AG08395 (cell line): Measurements from ENCODE around the gene PSME3IP1.
"Not testable (repeated sequence)": the region's sequence is repeated elsewhere in the genome, so short reads cannot be mapped to it uniquely, and the experiment has no call there.

Experiments used
- DNase-seq: peaks from one replicate; pipeline ENCODE4 v3.0.0; 2012; ENCODE audit warnings: mixed read lengths, low spot score

Gene PSME3IP1

DNA sequence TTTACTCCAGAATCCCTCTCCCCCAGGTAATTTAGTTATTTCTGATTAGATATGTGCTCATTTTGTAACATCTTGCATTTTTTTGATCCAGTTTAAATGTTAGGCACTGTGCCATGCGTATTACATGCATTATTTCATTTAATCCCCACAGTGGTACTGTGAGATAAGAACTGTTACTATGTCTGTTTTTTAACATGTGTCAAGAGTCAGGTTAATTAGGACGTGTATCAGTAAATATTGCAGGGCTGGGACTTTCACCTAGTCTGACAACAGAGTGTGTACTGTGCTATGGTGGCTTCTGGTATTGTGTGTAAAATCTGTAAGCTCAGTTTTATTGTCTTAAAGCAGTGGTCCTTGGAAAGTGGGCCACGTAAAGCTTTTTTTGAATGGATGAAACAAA, 10.9 kb upstream of the PSME3IP1 start:
- DNase-seq = no peak

DNA sequence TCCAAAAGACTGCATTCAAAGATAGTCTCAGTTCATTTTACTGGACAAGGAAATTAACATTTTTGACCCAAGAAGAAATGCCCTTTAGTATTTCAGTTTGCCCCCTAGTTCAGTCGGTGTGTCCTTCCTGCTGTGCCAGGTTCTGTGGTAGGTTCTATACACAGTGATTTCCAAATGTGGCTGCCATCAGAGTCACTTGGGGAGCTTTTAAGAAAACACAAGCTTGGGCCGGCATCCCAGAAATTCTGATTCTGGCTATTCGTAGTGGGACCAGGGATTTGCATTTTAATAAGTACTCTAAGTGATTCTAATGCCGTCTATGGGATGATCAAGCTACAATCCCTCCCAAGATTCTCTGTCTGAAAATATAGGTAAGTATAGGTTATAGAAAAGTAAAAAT, 10.4 kb upstream of the PSME3IP1 start:
- no peak for DNase-seq

DNA sequence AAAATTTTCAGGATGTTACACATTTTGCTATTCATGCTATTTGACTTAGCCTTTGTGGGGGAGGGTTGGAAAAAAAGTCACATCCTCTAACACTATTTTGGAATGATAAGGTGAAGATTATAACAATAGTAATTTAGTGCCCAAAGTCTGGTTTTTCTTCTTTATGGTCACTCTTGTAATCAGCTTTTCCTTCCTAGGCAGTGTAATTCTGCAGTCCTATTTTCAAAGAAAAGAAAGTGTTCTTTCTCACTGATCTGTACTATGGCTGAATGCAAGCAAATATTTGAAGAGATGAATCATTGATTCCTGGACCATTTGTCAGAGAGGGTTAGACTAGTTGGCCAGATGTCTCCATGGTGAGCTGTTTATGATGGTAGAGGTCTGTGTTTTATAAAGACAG, 8.7 kb upstream of the PSME3IP1 start:
- peak; percentile 89 for DNase-seq

DNA sequence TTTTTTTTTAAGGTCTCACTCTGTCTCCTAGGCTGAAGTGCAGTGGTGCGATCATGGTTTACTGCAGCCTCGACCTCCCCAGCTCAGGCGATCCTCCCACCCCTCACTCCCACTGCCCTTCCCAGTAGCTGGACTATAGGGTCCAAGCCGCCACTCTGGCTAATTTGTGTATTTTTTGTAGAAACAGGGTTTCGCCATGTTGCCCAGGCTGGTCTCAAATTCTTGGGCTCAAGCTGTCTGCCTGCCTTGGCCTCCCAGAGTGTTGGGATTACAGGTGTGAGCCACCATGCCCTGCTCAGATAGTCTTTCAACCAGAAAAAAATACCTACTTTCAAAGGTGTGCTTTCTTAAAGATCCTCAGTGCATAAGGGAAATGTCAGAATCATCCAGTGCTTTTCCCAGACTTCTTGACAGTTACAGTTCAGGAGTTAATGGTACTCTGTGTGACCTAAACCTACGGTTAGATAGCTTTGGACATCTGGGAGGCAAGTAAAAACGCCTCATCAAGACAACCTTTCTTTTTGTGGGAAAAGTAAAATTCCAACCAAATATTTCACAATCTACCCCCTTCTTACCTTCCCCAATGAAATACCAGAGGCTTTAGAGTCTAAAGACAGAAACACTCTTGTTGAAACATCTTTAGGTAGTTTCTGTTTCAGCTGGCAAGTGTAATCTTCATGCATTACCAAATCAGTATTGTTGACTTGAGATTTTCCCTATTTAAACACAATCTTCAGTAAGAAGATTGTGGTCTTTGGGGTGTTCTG, 7.1 kb upstream of the PSME3IP1 start:
- DNase-seq = peak; percentile 7

DNA sequence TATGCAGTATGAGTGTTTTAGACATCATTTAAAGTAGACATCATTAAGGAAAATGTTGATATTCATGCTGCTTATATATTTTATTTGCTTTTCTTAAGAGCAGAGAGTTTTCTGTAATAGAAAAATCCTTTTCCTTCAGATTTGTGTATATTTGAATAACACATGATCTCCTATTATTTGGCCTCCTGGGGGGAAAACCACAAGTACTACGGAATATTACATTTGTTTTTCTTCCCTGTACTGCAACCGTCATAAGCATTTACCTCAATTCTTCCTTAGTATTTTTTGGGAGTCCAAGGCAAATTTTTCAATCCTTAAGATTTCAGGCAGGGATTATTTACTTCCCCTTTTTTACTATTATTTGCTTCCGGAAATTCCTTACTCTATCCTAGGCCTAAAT, 6.3 kb upstream of the PSME3IP1 start:
- no peak for DNase-seq

DNA sequence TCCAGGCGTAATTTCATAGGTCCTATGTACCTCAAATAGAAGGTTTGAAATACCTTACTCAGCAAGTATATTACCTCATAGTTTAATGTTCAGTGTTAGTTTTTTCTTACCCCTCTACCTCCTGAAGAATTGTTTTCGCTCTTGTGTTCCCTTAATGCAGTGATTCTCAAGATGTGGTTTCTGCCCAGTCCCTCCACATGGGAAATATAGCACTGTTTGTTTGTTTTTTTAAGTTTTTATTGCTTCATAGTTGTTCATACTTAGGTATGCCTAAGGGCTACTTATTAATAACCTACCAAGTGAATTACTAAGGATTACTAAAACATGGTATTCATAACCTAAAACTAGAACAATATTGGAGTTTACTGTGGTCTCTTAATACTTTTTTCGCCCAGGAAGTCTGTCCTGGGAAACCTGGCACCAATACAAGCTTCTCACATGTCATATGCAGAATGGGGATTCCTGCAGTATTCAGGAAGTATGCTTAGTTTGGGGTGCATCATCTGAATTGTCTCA, 5.3 kb upstream of the PSME3IP1 start:
- DNase-seq = no peak

DNA sequence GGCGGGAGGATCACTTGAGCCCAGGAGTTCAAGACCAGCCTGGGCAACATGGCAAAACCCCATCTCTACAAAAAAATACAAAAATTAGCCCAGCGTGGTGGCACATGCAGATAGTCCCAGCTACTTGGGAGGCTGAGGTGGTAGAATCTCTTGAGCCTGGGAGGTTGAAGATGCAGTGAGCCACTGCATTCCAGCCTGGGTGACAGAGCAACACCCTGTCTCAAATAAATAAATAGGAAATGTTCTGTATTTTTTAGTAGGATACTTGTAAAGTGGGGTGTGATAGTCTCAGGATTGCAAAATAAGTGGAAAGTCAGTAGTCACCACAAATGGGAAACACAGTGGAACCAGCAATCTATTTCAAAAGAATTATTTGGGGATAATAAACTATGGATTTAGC, 4.3 kb upstream of the PSME3IP1 start:
- no peak for DNase-seq

DNA sequence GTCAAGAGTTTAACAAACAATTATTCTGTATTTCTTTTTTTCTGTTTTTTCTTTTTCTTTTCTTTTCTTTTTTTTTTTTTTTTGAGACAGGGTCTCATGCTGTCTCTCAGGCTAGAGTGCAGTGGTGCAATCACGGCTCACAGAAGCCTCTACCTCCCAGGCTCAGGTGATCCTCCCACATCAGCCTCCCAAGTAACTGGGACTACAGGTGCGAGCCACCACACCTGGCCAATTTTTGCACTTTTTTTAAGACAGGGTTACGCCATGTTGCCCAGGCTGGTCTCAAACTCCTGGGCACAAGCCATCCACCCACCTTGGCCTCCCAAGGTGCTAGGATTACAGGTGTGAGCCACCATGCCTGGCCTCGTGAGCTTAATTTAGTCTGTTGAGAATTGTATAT, 3.7 kb upstream of the PSME3IP1 start:
- DNase-seq = not testable (repeated sequence)

DNA sequence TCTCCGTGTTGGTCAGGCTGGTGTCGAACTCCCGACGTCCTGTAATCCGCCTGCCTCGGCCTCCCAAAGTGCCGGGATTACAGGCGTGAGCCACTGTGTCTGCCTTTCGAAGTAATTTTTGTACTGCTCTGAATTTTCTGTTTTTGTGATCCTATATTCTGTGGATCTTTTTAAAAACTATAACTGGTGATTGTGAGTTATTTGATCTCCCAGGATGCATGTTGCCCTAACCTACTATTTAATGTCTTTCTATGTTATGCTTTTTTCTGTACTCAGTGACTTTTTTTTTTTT, 2.8 kb upstream of the PSME3IP1 start:
- no peak for DNase-seq

DNA sequence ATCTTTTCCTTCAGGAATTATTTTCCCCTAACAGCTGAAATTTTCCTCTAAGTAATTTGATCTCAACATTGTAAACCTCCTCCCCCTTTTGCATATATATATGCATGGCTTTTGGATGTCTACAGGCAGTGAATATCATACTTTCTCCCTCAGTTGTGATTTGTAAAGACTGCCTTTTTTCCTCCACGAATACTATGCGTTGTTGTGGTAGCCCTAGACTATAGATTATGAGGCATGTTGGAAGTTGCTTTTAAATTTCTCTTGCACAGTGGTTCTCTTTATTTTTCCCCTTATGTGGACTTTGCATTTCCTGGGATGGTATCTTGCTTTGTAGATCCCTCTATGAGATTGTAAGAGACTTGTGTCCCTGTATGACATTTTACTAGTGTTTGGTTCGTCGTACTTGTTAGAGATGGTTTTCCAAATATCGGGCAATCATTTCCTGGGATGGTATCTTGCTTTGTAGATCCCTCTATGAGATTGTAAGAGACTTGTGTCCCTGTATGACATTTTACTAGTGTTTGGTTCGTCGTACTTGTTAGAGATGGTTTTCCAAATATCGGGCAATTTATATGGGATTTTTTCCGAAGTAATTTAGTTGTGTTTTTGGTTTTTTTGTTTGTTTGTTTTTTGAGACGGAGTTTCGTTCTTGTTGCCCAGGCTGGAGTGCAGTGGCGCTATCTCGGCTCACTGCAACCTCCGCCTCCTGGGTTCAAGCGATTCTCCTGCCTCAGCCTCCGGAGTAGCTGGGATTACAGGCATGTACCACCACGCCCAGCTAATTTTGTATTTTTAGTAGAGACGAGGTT, 2.3 kb upstream of the PSME3IP1 start:
- not testable (repeated sequence) for DNase-seq

DNA sequence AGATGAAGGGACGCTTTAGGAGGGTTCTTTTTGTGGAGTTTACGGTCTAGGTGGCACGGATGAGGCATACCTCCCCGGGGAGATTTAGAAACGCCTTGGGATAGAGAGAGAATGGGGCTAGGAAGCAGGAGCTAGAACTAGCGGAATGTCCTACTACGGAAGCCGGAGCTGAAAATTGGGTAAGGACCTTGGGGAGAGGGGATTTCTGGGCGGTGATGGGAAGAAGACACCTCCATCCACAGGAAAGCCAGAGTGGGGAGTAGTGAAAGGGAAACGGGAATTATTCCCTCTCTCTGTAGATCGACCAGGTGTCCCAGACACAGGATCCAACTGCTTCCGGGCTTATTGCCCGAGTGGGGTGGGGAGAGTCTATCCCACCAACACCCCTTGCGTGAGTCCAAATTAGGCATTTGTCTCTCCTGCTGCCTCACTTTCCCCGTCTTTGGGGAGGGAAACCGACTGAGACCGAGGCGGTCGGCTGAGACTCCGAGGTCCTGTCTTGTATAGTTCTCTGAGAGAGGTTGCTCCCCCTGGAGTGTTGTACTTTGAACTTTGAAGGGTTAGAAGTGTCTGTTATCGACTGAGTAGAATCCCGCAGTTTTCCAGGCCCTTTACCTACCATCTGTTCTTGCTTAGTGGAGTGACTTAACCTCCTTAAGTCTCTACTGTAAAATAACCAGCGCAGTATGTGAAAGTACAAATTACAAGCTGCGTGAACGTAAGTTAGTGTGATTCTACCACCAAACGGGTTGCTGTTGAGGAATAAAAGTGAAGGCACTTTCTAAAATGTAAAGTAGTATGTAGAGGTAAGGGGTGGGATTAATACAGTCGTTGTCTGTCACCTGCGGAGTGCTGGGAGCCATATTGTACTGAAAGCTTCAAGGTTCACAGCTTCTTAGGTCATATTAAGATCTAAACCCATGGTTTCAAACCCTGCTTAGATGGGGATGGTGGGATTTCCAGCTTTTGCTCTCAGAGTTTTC, 1.3 kb upstream of the PSME3IP1 start:
- DNase-seq = peak; percentile 12

DNA sequence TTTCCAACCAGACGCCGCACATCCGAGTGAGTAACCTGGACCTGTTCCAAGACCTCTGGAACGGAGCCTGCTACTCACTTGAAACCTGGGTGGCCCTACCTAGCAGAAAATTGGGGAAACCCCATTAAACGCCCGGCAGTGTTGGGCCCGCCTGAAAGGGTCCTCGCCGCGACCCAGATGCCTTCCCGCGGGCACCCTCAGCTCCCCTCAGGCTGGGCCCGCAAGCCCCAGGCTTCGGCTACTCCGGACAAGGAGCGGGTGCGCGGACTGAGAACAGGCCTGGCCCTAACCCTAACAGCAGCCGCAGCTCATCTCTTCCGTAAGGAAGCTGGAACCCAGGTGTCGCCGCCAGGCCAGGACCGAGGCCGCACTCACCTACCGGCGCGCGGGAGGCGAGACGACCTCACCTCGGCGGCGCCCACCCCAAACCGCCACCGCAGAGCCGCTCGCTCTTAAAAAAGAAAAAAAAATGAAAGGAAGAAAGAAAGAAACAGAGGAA, 344 bp downstream of the PSME3IP1 start:
- DNase-seq = peak; percentile 44

DNA sequence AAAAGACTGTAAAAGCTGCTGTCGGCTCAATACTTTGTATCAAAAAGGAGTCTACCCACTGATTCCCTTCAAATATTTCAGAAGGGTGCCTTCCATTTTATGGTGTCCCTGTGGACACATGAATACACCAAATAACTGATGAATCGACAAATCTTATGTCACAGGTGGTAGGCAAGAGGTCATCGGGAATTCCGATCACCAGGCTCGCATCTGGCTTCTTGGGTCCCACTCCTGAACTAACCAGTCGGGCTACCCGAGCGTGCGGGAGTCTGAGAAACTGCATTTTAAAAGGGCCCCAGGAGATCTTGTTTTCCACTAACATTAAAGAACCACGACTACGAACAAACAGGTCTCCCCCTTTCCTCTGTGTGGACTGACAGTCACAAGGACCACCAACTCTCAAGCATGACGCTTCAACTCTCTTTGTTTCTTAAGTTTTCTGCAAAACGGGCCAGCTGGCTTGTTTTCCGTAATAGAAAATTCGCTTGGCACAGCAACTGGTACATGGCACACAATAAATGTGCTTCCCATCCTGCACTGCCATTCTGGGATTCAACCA, 873 bp downstream of the PSME3IP1 start:
- DNase-seq = no peak

DNA sequence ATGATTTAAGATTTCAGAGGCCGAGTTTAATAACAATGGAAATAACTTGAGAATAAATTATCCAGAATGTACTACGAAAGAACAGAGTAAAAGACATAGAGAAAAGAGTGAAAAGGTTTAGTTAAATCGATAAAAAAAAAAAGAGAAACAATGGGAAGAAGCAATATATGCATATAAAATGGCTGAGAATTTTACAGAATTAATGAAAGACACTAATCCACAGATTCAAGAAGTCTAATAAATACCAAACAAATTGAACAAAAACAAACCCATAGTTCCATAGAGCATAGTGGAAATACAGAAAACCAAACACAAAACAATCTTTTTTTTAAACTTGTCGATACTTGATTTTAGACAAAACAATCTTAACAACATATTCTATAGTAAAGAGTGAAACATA, 1.7 kb downstream of the PSME3IP1 start:
- DNase-seq = no peak

DNA sequence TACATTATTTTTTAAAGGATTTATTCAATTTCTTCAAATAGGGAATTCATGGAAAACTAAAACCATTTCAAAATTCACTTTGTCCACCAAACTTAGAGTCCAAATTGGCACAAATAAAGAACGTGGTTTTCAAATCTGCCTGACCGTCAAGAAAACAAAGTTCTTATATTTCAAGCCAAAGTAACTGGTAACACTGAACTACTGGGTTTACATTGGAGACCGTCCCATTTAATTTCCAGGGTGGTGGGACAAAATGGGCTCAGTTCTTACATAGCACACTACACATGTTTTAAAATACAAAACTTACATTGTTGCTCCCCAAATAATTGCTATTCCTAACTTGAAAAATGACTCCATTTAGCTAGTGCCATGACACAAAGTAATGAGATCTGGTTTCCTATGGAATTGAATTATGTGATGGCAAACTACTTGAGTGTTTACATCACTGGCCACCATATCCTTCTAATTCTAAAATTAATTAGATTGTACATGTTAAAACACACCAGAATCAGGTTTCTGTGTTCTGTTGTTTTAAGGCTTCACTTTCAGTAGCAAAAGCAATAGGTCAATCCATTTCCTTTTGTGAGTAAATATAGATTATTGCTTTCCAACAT, 6.5 kb downstream of the PSME3IP1 start:
- no peak for DNase-seq

DNA sequence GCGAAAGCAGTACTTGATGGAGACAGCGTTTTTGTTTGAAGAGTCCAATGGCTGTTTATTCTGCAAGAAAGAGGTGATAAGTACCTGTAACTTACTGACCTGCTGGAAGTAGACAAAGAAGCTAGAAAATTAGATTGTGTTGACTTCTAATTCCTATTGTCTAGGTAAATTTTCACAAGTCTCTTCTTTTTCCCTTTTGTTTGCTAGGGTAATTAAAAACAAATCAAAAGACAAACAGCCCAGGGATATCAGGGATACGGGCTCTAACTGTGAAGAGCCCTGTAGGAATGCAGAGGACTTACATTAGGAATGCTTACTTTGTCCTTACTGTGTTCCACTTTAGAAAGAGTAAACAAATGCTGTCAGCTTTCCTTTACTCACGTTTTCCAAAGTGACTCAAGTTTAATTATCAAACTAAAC, 7.0 kb downstream of the PSME3IP1 start:
- peak; percentile 29 for DNase-seq

DNA sequence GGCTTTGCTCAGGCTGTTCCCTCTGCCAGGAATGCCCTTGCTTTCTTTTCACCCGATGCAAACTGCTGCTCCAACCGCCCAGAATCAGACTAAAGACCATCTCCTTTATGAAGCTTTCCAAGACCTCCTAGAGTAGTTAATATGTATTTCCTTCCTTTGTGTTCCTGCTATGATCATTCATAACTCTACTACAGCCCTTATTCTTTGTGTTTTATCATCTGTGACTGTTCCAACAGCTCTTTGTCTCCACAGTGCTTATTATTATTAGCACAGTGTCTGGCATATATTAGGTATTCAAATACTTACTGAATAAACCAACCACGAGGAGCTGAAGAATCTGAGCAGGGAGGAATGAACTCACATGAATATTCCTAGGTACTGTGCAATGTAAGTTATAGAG, 7.6 kb downstream of the PSME3IP1 start:
- DNase-seq = no peak

DNA sequence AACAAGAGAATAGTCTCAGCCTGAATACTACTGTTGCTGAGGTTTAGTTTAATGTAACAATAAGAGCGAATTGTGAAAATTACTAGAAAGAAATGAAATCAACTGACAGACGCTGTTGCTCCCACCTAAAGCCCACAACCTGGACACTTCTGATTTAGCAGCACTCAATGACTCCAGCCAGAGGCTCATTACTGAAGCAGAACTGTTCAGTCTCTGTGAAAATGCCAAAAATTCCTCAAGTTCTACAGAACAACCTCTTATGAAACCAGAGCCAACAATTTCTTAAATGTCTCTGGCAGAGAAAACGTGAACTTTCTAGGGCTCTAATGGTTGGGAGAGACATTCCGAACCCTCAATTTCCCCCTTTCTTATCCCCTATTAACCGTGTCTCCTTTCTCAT, 9.9 kb downstream of the PSME3IP1 start:
- DNase-seq = no peak

DNA sequence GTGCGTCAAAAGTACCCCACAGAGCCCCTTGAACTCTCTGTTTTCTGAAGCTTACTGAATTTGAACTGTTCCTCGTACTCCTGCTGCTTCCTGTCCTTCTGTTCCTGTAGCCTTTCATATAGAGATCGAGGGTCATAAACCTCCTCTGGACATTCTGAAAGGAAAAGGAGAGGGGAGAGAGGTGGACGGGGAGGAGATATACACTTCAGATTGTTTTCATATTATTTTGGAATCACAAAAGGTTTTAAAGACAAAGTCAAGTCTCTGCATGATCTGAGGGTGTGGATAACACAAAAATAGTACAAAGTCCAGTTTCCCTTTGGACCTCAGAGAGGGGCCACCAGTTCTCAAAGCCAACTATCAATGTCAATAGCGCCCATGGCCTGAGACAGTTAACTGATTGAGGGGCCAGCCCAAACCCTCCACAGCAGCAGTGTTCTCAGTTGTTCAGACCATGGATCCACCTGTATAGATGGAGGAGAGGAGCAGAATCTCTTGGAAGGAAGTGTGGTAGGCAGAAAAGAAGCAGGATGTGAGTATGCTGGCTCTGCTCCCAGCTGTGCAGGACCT, 13.0 kb downstream of the PSME3IP1 start:
- no peak for DNase-seq

DNA sequence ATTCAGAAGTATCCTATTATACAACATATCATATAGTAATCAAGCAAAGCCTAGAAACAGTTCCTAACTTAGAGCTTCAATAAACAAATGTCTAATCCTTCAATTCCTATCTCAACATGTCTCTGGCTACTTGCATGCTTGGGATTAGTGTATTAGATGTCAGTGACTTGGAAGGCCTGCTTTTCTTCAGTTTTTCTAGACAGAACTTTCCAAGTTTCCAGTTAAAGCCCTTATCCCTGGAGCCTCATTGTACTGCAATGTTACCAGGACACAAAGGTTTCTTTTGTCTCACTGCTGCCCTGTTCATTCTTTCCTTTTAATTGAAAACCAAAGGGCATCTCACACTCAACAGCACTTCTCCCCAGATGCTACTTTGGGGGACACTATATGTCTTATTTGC, 16.5 kb downstream of the PSME3IP1 start:
- DNase-seq = no peak

DNA sequence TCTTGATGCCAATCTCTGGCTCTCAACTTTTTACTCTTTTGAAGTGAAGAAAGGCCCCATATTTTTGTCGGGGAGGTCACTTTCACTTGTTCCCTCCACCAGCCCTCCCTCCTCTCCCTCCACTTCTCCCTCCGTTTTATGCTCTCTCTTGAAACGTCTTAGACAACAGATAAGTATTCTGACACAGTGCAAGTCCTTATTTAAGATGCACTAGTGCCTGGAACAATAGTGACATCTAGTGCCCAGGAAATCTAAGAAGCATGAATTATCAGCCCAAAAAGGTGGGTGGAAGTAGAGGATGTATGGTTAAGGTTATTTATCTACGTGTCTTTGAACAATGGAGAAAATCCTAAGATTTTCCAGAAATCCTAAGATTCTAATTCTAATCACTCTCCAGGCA, 17.9 kb downstream of the PSME3IP1 start:
- DNase-seq = peak; percentile 65
